GM12875 (cell line): ENCODE data around the gene RAPH1.

ENCODE experiments used
- H3K4me3 ChIP-seq: one replicate; pipeline ENCODE4 v1.5.1; 2011; ENCODE audit warnings: low read depth, low read length, control low read depth
- TF ChIP-seq, protein P1 (sequence below): IDR thresholded peaks from 2 replicates; pipeline ENCODE4 v1.5.1; 2011; ENCODE audit warnings: low read depth, mild to moderate bottlenecking, control low read depth, inconsistent platforms, low read length, moderate library complexity, borderline replicate concordance; ENCODE audit not compliant: insufficient read depth

The RAPH1 gene

DNA sequence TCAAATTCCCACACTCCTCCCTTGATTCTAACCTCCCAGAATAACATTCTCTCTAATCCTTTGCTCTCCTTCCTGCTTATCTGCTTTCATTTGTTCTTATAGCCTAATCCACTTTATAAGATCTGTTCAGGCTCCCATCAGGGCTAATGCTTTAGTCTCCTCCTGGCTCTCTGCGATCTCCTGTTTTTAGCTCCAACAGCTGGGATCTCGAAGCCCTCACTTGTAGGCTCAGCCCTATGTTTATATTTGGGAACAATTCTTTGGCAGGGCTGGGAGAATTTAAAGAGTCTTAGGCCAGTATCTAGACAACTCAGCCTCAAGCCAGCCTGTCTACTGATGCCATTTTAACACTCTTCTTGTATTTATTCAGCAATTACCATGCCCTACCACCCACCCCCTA, 27.2 kb upstream of the RAPH1 start:
- TF ChIP-seq, protein P1, sequence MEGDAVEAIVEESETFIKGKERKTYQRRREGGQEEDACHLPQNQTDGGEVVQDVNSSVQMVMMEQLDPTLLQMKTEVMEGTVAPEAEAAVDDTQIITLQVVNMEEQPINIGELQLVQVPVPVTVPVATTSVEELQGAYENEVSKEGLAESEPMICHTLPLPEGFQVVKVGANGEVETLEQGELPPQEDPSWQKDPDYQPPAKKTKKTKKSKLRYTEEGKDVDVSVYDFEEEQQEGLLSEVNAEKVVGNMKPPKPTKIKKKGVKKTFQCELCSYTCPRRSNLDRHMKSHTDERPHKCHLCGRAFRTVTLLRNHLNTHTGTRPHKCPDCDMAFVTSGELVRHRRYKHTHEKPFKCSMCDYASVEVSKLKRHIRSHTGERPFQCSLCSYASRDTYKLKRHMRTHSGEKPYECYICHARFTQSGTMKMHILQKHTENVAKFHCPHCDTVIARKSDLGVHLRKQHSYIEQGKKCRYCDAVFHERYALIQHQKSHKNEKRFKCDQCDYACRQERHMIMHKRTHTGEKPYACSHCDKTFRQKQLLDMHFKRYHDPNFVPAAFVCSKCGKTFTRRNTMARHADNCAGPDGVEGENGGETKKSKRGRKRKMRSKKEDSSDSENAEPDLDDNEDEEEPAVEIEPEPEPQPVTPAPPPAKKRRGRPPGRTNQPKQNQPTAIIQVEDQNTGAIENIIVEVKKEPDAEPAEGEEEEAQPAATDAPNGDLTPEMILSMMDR, result no peak
- no peak overlapping the region for H3K4me3 ChIP-seq

DNA sequence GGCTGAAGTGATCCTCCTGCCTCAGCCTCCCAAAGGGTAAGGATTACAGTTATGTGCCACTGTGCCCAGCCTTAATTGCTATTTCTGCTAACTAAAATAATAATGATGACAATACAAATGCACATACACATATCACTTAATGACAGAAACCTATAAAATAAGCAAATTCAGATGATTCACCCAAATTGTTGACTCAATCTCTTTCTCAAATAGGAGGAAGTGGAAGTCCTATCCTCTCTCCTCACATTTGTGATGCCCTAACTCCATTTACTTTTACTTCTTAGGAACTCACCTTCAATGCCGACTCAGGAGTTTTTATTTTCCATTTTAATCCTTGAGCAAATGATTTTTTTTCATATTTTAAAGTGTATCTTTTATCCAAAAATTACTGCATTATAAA, 24.5 kb upstream of the RAPH1 start:
- TF ChIP-seq, protein P1, result no peak
- no peak overlapping the region for H3K4me3 ChIP-seq

GRCh38 chr2:203553784-203554183, 18.7 kb upstream of the RAPH1 start:
- TF ChIP-seq, protein P1, result no peak
- no peak overlapping the region for H3K4me3 ChIP-seq

GRCh38 chr2:203551778-203552177, 16.7 kb upstream of the RAPH1 start:
- TF ChIP-seq, protein P1, result no peak
- H3K4me3 ChIP-seq, result no peak overlapping the region

GRCh38 chr2:203550266-203550665, 15.2 kb upstream of the RAPH1 start:
- H3K4me3 ChIP-seq, result no peak overlapping the region
- TF ChIP-seq, protein P1, result no peak

GRCh38 chr2:203549406-203549805, 14.3 kb upstream of the RAPH1 start:
- TF ChIP-seq, protein P1, result no peak
- no peak overlapping the region for H3K4me3 ChIP-seq

- TF ChIP-seq, protein P1, result no peak
- H3K4me3 ChIP-seq, result no peak overlapping the region
Observed at GRCh38 chr2:203548887-203549286, 13.8 kb upstream of the RAPH1 start.
